GM19463 (cell line): ENCODE data around the gene GOLT1A.
"Not testable (repeated sequence)": the region's sequence is repeated elsewhere in the genome, so short reads cannot be mapped to it uniquely, and the experiment has no call there.

Experiments
- ATAC-seq: cut with Tn5 transposase; IDR thresholded peaks from one replicate; pipeline ENCODE4 v1.9.1; 2021; ENCODE audit warnings: mild to moderate bottlenecking, moderate library complexity; ENCODE audit not compliant: unreplicated experiment

The GOLT1A gene

DNA sequence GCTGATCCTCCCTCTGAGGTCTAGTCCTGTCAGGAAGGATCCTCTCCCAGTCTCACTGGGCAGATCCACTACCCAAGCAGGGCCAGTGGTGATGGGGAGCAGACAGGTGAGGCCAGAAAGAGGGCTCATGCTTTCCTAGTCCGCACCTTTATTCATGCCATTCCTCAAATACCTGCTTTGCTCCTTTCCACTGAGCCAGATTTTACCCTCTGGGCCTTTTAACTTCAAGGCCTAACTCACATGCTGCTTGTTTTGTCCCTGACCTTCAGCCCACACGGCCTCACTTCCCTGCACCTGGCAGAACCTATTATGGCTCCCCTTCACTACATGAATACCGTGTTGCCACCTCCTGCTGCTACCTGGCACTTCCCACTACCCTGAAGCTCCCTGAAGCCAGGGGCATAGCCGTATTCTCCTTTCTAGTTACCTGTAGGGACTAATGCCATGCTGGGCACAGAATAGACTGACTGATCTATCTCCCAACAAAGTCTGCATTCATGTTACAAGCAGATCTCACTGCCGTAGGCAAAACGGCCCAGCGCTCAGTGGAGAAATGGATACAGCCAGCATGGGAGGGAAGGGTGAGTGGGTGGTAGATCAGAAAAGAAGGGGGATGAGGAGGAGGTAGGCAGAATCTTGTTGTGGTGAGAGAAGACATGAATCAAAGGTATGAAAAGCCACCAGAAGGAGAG is 36.1 kb upstream of the GOLT1A start:
- no peak for ATAC-seq

DNA sequence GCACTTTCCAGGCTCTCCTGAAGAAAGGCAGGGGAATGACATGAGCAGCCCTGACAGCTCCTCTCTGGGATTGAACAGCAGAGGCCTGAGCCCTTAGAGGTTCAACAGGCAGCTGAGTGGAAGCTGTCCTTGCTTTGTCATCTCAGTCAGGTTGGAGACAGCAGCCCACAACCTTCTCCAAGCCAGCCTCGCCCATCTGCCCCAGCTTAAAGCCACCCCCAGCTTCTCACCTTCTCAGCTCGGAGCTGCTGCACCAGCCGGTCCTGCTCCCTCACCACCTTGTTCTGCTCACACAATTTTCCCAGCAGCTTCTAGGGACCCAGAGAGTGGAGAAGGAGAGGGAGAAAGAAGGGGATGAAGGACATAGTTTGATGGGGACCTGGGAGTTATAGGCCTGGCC is 35.2 kb upstream of the GOLT1A start:
- ATAC-seq = no peak

GRCh38 chr1:204246876-204247275 is 33.1 kb upstream of the GOLT1A start:
- no peak for ATAC-seq

DNA sequence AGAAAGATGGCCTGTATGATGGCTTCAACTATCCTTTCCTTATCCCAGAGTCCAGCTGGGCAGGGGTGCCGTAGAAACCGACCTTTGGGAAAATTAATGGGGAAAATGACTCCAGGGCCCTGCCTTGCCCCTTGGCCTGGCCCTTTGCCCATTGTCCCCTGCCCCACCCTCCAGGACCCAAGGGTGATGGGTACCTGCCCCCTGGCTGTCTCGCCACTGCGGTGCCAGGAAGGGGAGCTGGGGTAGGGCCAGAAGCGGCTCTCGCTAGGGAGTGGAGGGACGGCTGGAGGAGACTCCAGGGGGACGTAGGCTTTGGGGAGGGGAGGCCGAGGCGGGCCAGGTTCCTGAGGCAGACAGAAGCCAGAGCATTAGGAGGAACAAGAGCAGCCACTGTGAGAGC is 29.1 kb upstream of the GOLT1A start:
- no peak for ATAC-seq

DNA sequence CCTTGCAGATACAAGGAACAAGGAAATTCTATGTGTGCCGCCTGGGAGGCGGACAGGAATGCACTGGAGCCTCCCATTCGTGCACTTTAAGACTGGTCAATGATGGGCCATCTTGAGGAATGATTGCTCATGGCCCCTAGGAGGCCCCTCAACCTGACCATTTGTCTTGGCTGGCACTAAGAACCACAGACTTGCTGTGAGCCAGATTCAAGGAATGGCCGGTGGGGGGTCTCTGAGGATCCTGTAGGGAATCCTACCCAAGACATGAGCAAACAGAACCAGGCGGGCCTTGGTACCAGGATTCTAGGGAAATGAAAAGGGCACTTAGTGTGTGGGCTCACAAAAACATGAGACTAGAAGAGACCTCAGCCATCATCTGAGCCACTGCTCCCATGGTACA is 28.1 kb upstream of the GOLT1A start:
- no peak for ATAC-seq

DNA sequence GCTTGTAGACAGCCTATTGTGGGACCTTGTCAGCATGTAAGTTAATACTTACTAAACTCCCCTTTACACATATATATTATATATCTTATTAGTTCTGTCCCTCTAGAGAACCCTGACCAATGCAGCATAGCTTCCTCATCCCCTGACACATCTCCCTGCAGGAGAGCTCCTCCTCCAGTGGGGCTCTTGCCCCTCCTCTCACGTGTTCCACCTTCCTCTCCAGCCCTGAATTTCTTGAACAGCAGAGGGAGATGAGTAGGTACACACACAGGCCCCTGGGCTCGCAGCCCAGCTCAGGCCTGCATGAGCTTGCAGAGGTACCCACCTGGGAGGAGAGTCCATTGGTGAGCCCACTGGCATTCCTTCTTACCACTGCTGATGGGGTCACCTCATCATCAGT is 27.3 kb upstream of the GOLT1A start:
- no peak for ATAC-seq

GRCh38 chr1:204240233-204240632 is 26.4 kb upstream of the GOLT1A start:
- no peak for ATAC-seq

DNA sequence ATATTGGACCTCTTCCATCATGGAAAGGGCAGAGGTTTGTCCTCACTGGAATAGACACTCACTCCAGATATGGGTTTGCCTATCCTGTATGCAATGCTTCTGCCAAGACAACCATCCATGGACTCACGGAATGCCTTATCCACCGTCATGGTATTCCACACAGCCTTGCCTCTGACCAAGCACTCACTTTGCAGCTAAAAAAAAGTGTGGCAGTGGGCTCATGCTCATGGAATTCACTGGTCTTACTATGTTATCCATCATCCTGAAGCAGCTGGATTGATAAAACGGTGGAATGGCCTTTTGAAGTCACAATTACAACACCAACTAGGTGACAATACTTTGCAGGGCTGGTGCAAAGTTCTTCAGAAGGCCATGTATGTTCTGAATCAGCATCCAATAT is 25.6 kb upstream of the GOLT1A start:
- ATAC-seq = not testable (repeated sequence)

GRCh38 chr1:204238520-204238919 is 24.7 kb upstream of the GOLT1A start:
- not testable (repeated sequence) for ATAC-seq

- not testable (repeated sequence) for ATAC-seq
Observed at GRCh38 chr1:204237515-204237914, 23.7 kb upstream of the GOLT1A start.

DNA sequence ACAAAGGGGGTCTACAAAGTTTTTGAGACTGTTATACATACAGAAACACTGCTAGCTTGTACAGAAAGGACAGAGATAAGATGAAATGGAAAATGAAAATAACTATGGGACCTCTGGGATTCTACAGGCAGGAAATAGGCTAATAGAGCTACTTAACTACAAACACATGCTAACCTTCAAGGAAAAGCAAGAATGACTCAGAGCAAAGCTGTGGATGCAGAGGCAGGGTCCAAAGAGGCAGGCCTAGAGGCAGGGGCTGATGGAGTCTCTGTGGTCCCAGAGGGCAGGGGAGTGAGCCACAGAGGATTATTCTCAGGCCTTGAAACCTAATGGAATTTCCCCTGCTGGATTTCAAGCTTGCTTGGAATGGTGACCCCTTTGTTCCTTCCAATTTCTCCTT is 18.7 kb upstream of the GOLT1A start:
- no peak for ATAC-seq

- ATAC-seq = no peak
Observed at GRCh38 chr1:204230211-204230610, 16.4 kb upstream of the GOLT1A start.

- no peak for ATAC-seq
Observed at GRCh38 chr1:204228896-204229295, 15.1 kb upstream of the GOLT1A start.

DNA sequence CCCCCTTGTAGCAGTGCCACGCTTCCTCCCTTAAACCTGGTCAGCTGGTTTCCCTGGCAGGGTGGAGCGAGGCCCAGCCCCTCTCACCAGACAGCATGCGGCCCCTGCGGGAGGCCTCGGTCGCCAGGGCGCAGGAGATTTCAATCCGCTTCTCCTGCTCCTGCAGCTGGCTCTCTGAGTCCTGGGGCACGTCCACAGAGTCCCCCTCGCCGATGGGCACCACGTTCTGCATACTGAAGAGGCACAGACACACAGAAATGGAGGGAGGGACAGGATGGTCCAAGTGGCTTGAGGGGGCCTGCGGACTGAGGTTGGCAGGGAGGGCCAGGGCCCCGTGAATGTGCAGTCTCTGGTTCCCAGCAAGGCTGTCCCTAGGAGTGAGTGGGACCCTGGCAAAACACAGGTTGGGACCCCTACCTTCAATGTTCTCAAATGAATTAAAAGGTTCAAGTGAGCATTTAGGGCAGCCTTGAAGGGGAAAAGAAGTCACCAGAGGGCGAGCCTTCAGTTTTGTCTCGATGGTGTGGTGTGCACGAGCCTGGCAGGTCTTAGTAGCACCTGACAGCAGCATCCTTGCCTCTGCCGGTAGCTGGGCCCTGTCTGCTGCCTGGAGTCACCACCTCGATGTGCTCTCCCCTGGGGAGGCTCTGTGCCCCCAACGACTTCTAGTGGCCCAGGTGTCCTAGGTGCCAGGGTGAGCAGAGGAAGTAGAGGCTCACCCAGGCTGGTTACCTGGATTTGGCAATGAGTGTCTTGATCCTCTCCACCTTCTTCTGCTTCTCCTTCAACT is 14.4 kb upstream of the GOLT1A start:
- ATAC-seq = no peak

DNA sequence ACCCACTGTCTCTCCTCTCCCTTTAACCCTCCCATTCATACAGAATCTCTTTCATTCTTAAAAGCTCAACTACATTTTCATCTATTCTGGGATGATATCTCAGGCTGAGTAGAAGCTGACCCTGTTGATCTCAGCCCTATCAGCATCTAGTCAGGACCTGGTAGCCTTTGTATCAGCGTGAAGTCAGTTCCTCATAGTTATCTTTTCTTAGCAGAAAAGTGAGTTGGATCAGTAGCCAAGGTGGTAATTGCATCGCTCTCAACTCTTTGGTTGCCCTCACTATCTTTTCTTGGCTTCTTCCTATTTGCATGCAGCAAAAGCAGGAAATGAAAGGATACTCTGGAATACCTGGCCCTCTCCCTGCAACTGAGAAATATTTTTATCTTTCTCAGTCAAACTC is 13.6 kb upstream of the GOLT1A start:
- no peak for ATAC-seq

DNA sequence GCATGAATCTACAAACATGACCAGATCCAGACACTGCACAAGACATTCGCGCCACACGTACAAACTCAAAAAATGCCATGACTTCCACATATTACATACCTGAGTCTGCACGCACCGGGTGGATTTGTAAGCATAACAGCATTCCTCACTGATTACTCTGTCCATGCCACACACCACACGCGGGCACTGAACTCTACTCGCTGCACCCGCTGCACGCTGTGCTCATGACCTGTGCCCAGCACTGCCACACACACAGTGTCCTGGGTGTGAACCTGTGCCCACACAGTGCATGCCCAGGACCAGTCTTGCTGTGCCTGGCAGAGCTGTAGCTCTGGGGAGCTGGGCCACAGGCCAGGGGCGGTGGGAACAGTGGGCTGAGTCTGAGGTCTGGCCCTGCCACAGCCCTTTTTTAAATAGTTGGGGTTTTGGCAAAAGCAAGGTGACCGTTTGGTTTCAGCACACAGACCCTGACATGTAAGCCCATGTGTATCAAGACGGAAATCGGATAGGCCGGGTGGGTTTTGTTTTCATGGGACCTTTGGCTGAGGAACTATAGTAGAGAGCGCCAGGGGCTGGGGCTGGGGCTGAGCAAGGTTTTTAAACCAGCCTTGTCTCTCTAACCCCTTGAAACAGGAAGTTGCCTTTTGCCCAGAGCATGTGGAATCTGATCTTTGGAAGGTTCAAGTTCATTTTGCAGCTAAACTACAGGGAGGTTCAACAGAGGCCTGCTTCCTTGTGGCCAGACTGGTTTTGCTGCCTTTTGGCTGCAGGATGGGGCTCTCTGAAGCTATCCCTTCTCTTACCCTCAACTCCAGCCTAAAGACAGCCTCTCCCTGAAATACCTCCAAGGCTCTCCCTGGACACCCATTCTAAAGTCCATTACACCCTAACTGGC is 12.3 kb upstream of the GOLT1A start:
- no peak for ATAC-seq

- no peak for ATAC-seq
Observed at GRCh38 chr1:204224655-204225054, 10.9 kb upstream of the GOLT1A start.

GRCh38 chr1:204223129-204223860 is 9.5 kb upstream of the GOLT1A start:
- no peak for ATAC-seq

DNA sequence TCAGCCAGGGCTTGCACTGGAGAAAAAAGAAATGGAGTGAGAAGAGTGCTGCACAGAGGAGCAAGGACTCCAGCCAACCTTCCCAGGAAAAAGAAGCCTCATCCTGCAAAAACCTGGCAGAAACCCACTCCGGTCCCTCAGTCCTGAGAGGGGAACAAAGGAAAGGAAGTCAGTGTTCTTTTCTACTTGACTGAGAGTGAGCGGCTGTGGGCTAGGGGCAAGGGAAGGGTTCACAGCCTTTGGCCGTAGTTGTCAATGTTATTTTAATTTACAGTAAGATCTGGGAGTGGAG is 8.9 kb upstream of the GOLT1A start:
- no peak for ATAC-seq

- ATAC-seq = no peak
Observed at GRCh38 chr1:204222006-204222763, 8.4 kb upstream of the GOLT1A start.
